ENCODE data around the gene TMEM108.

Gene TMEM108

DNA sequence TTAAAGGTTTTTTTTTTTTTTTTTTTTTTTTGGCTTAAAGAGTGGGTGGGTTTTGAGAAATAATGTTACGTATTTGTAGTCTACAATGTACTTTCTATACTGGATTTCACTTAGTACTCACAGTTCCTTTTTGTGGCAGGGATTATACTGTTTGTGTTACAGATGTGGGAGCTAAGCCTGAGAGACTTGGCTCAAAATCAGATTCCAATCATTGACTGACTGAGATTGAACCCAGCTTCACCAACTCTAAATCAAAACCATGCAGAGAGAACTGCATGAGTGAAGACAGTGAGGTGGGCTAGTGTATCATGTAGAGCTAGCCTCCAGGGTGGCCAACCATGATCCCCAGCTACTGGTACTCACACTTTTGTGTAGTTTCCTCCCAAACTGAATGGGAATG, 68.0 kb downstream of the TMEM108 start:
- Histone ChIP-seq H3K4me1 (ENCODE audit: insufficient read depth, low read length) (no peaks in the 10 kb centered on the region), H3K4me3 (ENCODE audit: low read length) (no peak overlapping the region), H3K27me3 (ENCODE audit: insufficient read depth, low read length) (no peaks in the 10 kb centered on the region), H2AFZ (ENCODE audit: low read depth, low read length) (no peak overlapping the region), H3K36me3 (ENCODE audit: insufficient read depth, low read length) (no peaks in the 10 kb centered on the region), H3K9me3 (ENCODE audit: low read length) (no peaks in the 10 kb centered on the region)

DNA sequence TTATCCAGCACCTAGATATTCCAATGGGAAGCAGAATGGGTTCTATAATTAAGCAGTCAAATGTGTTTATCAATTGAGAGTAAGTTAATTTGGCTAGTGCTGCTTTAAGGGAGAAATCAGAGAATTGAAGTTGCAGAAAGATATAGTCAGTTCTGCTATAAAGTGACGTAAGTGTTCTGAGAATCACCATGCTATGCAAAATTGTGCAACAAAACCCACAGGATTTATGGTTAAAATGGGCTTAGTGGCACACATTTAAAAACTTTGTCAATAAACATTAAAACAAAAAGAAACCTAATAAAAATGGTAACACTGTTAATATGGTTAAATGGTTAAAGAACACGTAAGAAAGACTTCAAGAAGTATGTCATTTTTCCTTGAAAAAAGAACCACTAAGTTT, 74.5 kb downstream of the TMEM108 start:
- no peaks in the 10 kb centered on the region for H3K27me3 ChIP-seq (ENCODE audit: insufficient read depth, low read length)
- no peaks in the 10 kb centered on the region for H3K4me1 ChIP-seq (ENCODE audit: insufficient read depth, low read length)

DNA sequence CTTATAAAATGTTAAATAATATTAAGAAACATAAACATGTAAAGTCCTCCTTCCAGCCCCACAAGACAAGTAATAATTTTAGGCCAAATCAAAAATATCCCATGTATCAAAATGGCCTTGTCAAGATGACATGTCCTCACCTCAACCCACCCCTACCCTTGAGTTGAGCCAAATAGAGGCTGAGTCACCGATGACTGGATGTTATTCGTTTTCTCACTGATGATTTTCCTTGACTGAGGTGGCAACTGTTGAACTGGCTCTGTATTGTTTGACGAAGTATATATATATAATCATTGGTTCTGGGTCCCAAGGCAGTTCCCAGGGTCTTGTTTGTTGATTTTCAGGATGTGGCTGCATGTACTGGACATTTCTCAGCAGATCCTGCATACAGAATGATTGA, 75.3 kb downstream of the TMEM108 start:
- Histone ChIP-seq H3K4me3 (ENCODE audit: low read length) (no peak overlapping the region), H3K27me3 (ENCODE audit: insufficient read depth, low read length) (no peaks in the 10 kb centered on the region), H3K36me3 (ENCODE audit: insufficient read depth, low read length) (no peaks in the 10 kb centered on the region), H3K9me3 (ENCODE audit: low read length) (no peaks in the 10 kb centered on the region), H3K4me1 (ENCODE audit: insufficient read depth, low read length) (no peaks in the 10 kb centered on the region), H2AFZ (ENCODE audit: low read depth, low read length) (no peak overlapping the region)

More for the DNA sequence above, 74.5 kb downstream of the TMEM108 start:
- no peaks in the 10 kb centered on the region for H3K36me3 ChIP-seq (ENCODE audit: insufficient read depth, low read length)
- H2AFZ ChIP-seq (ENCODE audit: low read depth, low read length): no peak overlapping the region
- no peaks in the 10 kb centered on the region for H3K9me3 ChIP-seq (ENCODE audit: low read length)
- H3K4me3 ChIP-seq (ENCODE audit: low read length): no peak overlapping the region

DNA sequence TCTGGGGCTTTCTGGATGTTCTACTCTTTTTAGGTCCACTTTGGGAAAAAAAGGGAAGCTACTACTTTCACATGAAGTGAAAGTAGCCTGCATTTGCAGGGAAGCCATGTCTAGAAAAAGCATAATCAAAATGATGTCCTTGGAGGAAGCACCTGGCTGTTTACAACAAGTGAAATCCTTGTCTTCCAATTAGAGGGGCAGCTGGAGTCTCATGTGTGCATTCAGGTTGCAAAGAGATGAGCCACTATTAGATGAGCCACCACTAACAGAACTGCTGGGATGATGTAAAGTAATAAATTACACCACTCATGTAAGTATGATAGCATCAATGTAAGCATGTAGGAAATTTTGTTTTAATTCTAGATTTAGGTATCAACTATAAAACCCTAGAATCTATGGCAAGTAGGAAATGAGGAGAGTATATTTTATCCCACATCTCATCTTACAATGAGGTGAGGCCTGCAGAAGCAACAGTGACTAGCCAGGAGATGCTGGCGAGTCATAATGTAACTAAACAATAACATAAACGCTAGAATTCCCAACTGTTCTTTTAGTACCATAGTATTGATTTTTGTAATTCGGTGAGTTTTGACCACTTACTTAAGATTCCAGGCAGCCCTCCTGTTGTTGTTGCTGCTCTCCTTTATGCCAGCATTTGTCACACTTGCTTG, 75.9 kb downstream of the TMEM108 start:
- no peaks in the 10 kb centered on the region for H3K36me3 ChIP-seq (ENCODE audit: insufficient read depth, low read length)
- H2AFZ ChIP-seq (ENCODE audit: low read depth, low read length): no peak overlapping the region

GRCh38 chr3:133115176-133115575, 77.0 kb downstream of the TMEM108 start:
- Histone ChIP-seq H3K36me3 (ENCODE audit: insufficient read depth, low read length) (no peaks in the 10 kb centered on the region), H3K4me3 (ENCODE audit: low read length) (no peak overlapping the region), H3K27me3 (ENCODE audit: insufficient read depth, low read length) (no peaks in the 10 kb centered on the region), H2AFZ (ENCODE audit: low read depth, low read length) (no peak overlapping the region), H3K9me3 (ENCODE audit: low read length) (no peaks in the 10 kb centered on the region), H3K4me1 (ENCODE audit: insufficient read depth, low read length) (no peaks in the 10 kb centered on the region)

More for the DNA sequence above, 75.9 kb downstream of the TMEM108 start:
- H3K27me3 ChIP-seq (ENCODE audit: insufficient read depth, low read length): no peaks in the 10 kb centered on the region
- H3K4me1 ChIP-seq (ENCODE audit: insufficient read depth, low read length): no peaks in the 10 kb centered on the region
- H3K9me3 ChIP-seq (ENCODE audit: low read length): no peaks in the 10 kb centered on the region
- no peak overlapping the region for H3K4me3 ChIP-seq (ENCODE audit: low read length)

- Histone ChIP-seq H2AFZ (ENCODE audit: low read depth, low read length) (no peak overlapping the region), H3K36me3 (ENCODE audit: insufficient read depth, low read length) (no peaks in the 10 kb centered on the region), H3K4me1 (ENCODE audit: insufficient read depth, low read length) (no peaks in the 10 kb centered on the region), H3K9me3 (ENCODE audit: low read length) (no peaks in the 10 kb centered on the region), H3K4me3 (ENCODE audit: low read length) (no peak overlapping the region), H3K27me3 (ENCODE audit: insufficient read depth, low read length) (no peaks in the 10 kb centered on the region)
Observed at GRCh38 chr3:133117342-133117741, 79.2 kb downstream of the TMEM108 start.

DNA sequence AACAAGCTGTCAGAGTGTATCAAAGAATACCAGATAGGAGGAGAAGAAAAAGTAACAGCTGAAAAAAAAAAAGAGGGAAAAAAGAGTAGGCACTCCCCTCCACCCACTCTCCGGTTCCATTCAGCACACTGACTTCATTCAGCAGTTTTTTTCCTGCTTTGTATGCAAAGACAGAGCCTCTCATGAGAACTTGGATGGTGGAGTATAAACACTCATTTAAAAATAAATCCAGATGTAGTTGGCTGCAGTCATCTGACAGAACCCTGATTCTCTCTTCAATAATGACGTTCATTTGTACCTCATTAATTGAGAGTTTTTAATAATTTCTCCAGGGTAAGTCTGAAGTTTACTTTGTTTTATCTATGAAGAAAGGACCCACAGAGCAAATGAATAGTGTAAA, 81.0 kb downstream of the TMEM108 start:
- no peak overlapping the region for H3K4me3 ChIP-seq (ENCODE audit: low read length)

DNA sequence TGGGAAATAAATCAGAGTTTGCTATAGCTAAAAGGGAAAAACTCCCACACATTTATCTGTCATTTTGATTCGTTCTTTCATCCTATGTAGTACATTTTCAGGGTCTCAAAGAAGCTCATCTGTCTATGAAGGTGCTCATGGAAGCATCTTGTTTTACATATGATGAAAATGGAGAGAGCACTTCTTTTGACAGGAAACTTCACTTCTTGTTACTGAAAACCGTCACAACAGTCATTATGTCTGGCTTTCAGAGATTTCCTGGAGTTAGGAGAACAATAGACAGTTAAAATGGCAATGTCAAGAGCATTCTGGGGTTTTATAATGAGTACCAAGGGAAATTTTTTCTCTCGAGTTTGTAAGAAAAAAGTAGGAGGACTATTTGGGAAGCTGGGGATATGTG, 83.3 kb downstream of the TMEM108 start:
- H3K4me3 ChIP-seq (ENCODE audit: low read length): no peak overlapping the region
- no peaks in the 10 kb centered on the region for H3K36me3 ChIP-seq (ENCODE audit: insufficient read depth, low read length)
- no peaks in the 10 kb centered on the region for H3K4me1 ChIP-seq (ENCODE audit: insufficient read depth, low read length)
- H3K27me3 ChIP-seq (ENCODE audit: insufficient read depth, low read length): no peaks in the 10 kb centered on the region
- H3K9me3 ChIP-seq (ENCODE audit: low read length): no peaks in the 10 kb centered on the region
- H2AFZ ChIP-seq (ENCODE audit: low read depth, low read length): peak overlapping the region; percentile 36

More for the DNA sequence above, 81.0 kb downstream of the TMEM108 start:
- H3K36me3 ChIP-seq (ENCODE audit: insufficient read depth, low read length): no peaks in the 10 kb centered on the region
- H2AFZ ChIP-seq (ENCODE audit: low read depth, low read length): no peak overlapping the region
- H3K4me1 ChIP-seq (ENCODE audit: insufficient read depth, low read length): no peaks in the 10 kb centered on the region
- H3K27me3 ChIP-seq (ENCODE audit: insufficient read depth, low read length): no peaks in the 10 kb centered on the region
- no peaks in the 10 kb centered on the region for H3K9me3 ChIP-seq (ENCODE audit: low read length)

DNA sequence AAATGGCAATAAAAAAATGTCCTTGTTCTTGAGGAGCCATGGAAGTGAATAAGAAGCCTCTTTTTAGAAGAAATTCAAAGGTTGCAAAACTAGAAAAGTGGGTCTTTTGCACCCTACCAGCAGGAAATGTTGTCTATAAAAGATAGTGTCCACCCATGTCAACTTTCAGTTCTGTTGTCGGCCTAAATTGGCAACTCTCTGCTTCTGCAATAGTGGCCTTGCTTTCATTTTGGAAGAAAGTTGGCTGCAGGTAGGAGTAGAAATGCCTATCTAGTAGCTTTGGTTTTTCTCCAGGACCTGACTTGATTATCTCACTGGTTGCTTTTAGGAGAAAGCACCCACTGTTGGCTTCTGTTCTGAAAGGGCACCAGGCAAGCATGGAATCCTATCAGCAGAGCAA, 85.4 kb downstream of the TMEM108 start:
- Histone ChIP-seq H3K4me3 (ENCODE audit: low read length) (no peak overlapping the region), H3K36me3 (ENCODE audit: insufficient read depth, low read length) (no peaks in the 10 kb centered on the region), H3K27me3 (ENCODE audit: insufficient read depth, low read length) (no peaks in the 10 kb centered on the region), H3K4me1 (ENCODE audit: insufficient read depth, low read length) (no peaks in the 10 kb centered on the region), H2AFZ (ENCODE audit: low read depth, low read length) (no peak overlapping the region), H3K9me3 (ENCODE audit: low read length) (no peaks in the 10 kb centered on the region)

- Histone ChIP-seq H3K4me3 (ENCODE audit: low read length) (no peak overlapping the region), H3K4me1 (ENCODE audit: insufficient read depth, low read length) (no peaks in the 10 kb centered on the region), H3K9me3 (ENCODE audit: low read length) (no peaks in the 10 kb centered on the region), H2AFZ (ENCODE audit: low read depth, low read length) (no peak overlapping the region), H3K36me3 (ENCODE audit: insufficient read depth, low read length) (no peaks in the 10 kb centered on the region), H3K27me3 (ENCODE audit: insufficient read depth, low read length) (no peaks in the 10 kb centered on the region)
Observed at GRCh38 chr3:133124511-133124910, 86.3 kb downstream of the TMEM108 start.

- no peaks in the 10 kb centered on the region for H3K36me3 ChIP-seq (ENCODE audit: insufficient read depth, low read length)
- H3K9me3 ChIP-seq (ENCODE audit: low read length): no peaks in the 10 kb centered on the region
- no peaks in the 10 kb centered on the region for H3K4me1 ChIP-seq (ENCODE audit: insufficient read depth, low read length)
- no peak overlapping the region for H3K4me3 ChIP-seq (ENCODE audit: low read length)
- no peak overlapping the region for H2AFZ ChIP-seq (ENCODE audit: low read depth, low read length)
- H3K27me3 ChIP-seq (ENCODE audit: insufficient read depth, low read length): no peaks in the 10 kb centered on the region
Observed at GRCh38 chr3:133125171-133125570, 87.0 kb downstream of the TMEM108 start.

- no peaks in the 10 kb centered on the region for H3K36me3 ChIP-seq (ENCODE audit: insufficient read depth, low read length)
- no peak overlapping the region for H2AFZ ChIP-seq (ENCODE audit: low read depth, low read length)
- H3K9me3 ChIP-seq (ENCODE audit: low read length): no peaks in the 10 kb centered on the region
- no peak overlapping the region for H3K4me3 ChIP-seq (ENCODE audit: low read length)
- no peaks in the 10 kb centered on the region for H3K27me3 ChIP-seq (ENCODE audit: insufficient read depth, low read length)
- H3K4me1 ChIP-seq (ENCODE audit: insufficient read depth, low read length): no peaks in the 10 kb centered on the region
Observed at GRCh38 chr3:133125802-133126201, 87.6 kb downstream of the TMEM108 start.

GRCh38 chr3:133127381-133127780, 89.2 kb downstream of the TMEM108 start:
- Histone ChIP-seq H3K36me3 (ENCODE audit: insufficient read depth, low read length) (no peaks in the 10 kb centered on the region), H3K9me3 (ENCODE audit: low read length) (no peaks in the 10 kb centered on the region), H3K4me1 (ENCODE audit: insufficient read depth, low read length) (no peaks in the 10 kb centered on the region), H2AFZ (ENCODE audit: low read depth, low read length) (no peak overlapping the region), H3K4me3 (ENCODE audit: low read length) (no peak overlapping the region), H3K27me3 (ENCODE audit: insufficient read depth, low read length) (no peaks in the 10 kb centered on the region)

GRCh38 chr3:133130168-133130567, 92.0 kb downstream of the TMEM108 start:
- H2AFZ ChIP-seq (ENCODE audit: low read depth, low read length): no peak overlapping the region
- no peaks in the 10 kb centered on the region for H3K36me3 ChIP-seq (ENCODE audit: insufficient read depth, low read length)
- H3K27me3 ChIP-seq (ENCODE audit: insufficient read depth, low read length): no peaks in the 10 kb centered on the region
- no peaks in the 10 kb centered on the region for H3K9me3 ChIP-seq (ENCODE audit: low read length)
- H3K4me3 ChIP-seq (ENCODE audit: low read length): no peak overlapping the region
- no peaks in the 10 kb centered on the region for H3K4me1 ChIP-seq (ENCODE audit: insufficient read depth, low read length)

Measured in neuron (in vitro differentiated cells).